SJCRH30 (cell line): ENCODE data around the gene EIF5B. TPM values are rescaled to one million over a fixed set of nuclear protein-coding genes. Genes with fewer than 3 reads are reported as not detected.
"Not testable (repeated sequence)": the region's sequence is repeated elsewhere in the genome, so short reads cannot be mapped to it uniquely, and the experiment has no call there.

ENCODE experiments used
- DNase-seq, 2 experiments: peaks; one replicate each; pipeline ENCODE4 v3.0.0-alpha.2; 2015 to 2020
- H3K27ac ChIP-seq: fragments of 250-450 bp; sonication (Bioruptor Pico); 2 replicates; pipeline ENCODE4 v1.5.1; 2020; ENCODE audit warnings: mild to moderate bottlenecking, moderate library complexity
- H3K27me3 ChIP-seq: fragments of 250-450 bp; sonication (Bioruptor Pico); 2 replicates; pipeline ENCODE4 v1.5.1; 2020; ENCODE audit warnings: mild to moderate bottlenecking, moderate library complexity
- H3K36me3 ChIP-seq: fragments of 250-450 bp; sonication (Bioruptor Pico); 2 replicates; pipeline ENCODE4 v1.5.1; 2020; ENCODE audit warnings: mild to moderate bottlenecking, moderate library complexity
- H3K4me1 ChIP-seq: fragments of 250-450 bp; sonication (Bioruptor Pico); 2 replicates; pipeline ENCODE4 v1.5.1; 2020; ENCODE audit warnings: mild to moderate bottlenecking, moderate library complexity
- H3K4me3 ChIP-seq: fragments of 250-450 bp; sonication (Bioruptor Pico); 2 replicates; pipeline ENCODE4 v1.5.1; 2020; ENCODE audit warnings: mild to moderate bottlenecking, moderate library complexity
- H3K9me3 ChIP-seq: fragments of 250-450 bp; sonication (Bioruptor Pico); replicated peaks from 2 replicates; pipeline ENCODE4 v1.5.1; 2020; ENCODE audit warnings: mild to moderate bottlenecking, moderate library complexity
- total RNA-seq: library from RNA; depleted of rRNA; stranded (reverse); fragments of >200 nt; shearing (Covaris generic); gene quantifications from 2 replicates; pipeline ENCODE4 v1.2.3, GENCODE V29; 2014; rRNA removed

Gene EIF5B
- total RNA-seq: 37.2 and 46.6 TPM in 2 replicates

GRCh38 chr2:99337113-99338028, at the start of gene EIF5B:
TSS of gene EIF5B (plus strand) at chr2:99337389. CDS start at chr2:99337555, 166 bp downstream.
- H3K4me3 ChIP-seq: peak within 1 kb of the TSS; percentile 79
- H3K9me3 ChIP-seq: no peaks in the 10 kb centered on the region
- peak; percentile 97 to 98 for DNase-seq
- peaks cover 5% of the 10 kb centered on the region for H3K36me3 ChIP-seq
- H3K4me1 ChIP-seq: peaks cover 3% of the 10 kb centered on the region; the same call in 1 of the 2 replicates
- H3K27ac ChIP-seq: peak within 1 kb of the TSS; percentile 90
- no peaks in the 10 kb centered on the region for H3K27me3 ChIP-seq

- Histone ChIP-seq H3K4me1 (no peaks in the 10 kb centered on the region), H3K27me3 (no peaks in the 10 kb centered on the region), H3K4me3 (no peak overlapping the region), H3K36me3 (peaks cover 3% of the 10 kb centered on the region; the same call in 1 of the 2 replicates), H3K9me3 (no peaks in the 10 kb centered on the region), H3K27ac (no peak overlapping the region)
- no peak for DNase-seq
These were observed 39.2 kb upstream of the EIF5B start for GRCh38 chr2:99297994-99298393.

GRCh38 chr2:99299580-99299979, 37.6 kb upstream of the EIF5B start:
- no peaks in the 10 kb centered on the region for H3K4me1 ChIP-seq
- no peaks in the 10 kb centered on the region for H3K9me3 ChIP-seq
- no peak overlapping the region for H3K4me3 ChIP-seq
- DNase-seq: no peak
- H3K27me3 ChIP-seq: no peaks in the 10 kb centered on the region
- no peak overlapping the region for H3K27ac ChIP-seq
- H3K36me3 ChIP-seq: peaks cover 3% of the 10 kb centered on the region; the same call in 1 of the 2 replicates

- H3K4me3 ChIP-seq, H3K4me1 ChIP-seq, DNase-seq, H3K9me3 ChIP-seq, H3K36me3 ChIP-seq, H3K27me3 ChIP-seq, H3K27ac ChIP-seq: not testable (repeated sequence)
These were observed 36.1 kb upstream of the EIF5B start, which contains the start of gene LYG1 for GRCh38 chr2:99301097-99301496. TSS of gene LYG1 (minus strand) at chr2:99301197. CDS start at chr2:99295670, 5,527 bp downstream.

GRCh38 chr2:99317161-99317872, 19.9 kb upstream of the EIF5B start:
- Histone ChIP-seq H3K27me3 (no peaks in the 10 kb centered on the region), H3K4me1 (no peaks in the 10 kb centered on the region), H3K9me3 (no peaks in the 10 kb centered on the region), H3K4me3 (no peak overlapping the region), H3K36me3 (peaks cover 51% of the 10 kb centered on the region), H3K27ac (no peak overlapping the region)
- no peak for DNase-seq

GRCh38 chr2:99317873-99318200, 19.4 kb upstream of the EIF5B start:
- H3K4me1 ChIP-seq, H3K27ac ChIP-seq, H3K4me3 ChIP-seq, H3K9me3 ChIP-seq, H3K27me3 ChIP-seq, DNase-seq: not testable (repeated sequence)
- H3K36me3 ChIP-seq: peaks cover 55% of the 10 kb centered on the region

- H3K4me3 ChIP-seq: no peak overlapping the region
- DNase-seq: no peak
- H3K27me3 ChIP-seq: no peaks in the 10 kb centered on the region
- H3K4me1 ChIP-seq: no peaks in the 10 kb centered on the region
- no peak overlapping the region for H3K27ac ChIP-seq
- H3K9me3 ChIP-seq: no peaks in the 10 kb centered on the region
- peaks cover 85% of the 10 kb centered on the region for H3K36me3 ChIP-seq
These were observed 11.8 kb upstream of the EIF5B start for GRCh38 chr2:99325384-99325783.

GRCh38 chr2:99335911-99336803, 1.0 kb upstream of the EIF5B start, which contains the start of gene TXNDC9:
TSS of gene TXNDC9 (minus strand) at chr2:99336333. CDS start at chr2:99333210, 3,123 bp downstream.
- Histone ChIP-seq H3K27ac (peak within 1 kb of the TSS; percentile 90), H3K27me3 (no peaks in the 10 kb centered on the region), H3K4me3 (peak within 1 kb of the TSS; percentile 79), H3K4me1 (peaks cover 3% of the 10 kb centered on the region; the same call in 1 of the 2 replicates), H3K9me3 (no peaks in the 10 kb centered on the region), H3K36me3 (peaks cover 15% of the 10 kb centered on the region)
- peak; percentile 99 to 100 for DNase-seq

GRCh38 chr2:99336804-99337112, 431 bp upstream of the EIF5B start:
- no peak for DNase-seq
- peak overlapping the region; percentile 79 for H3K4me3 ChIP-seq
- peaks cover 3% of the 10 kb centered on the region; the same call in 1 of the 2 replicates for H3K4me1 ChIP-seq
- no peaks in the 10 kb centered on the region for H3K27me3 ChIP-seq
- H3K27ac ChIP-seq: peak overlapping the region; percentile 90
- no peaks in the 10 kb centered on the region for H3K9me3 ChIP-seq
- peaks cover 10% of the 10 kb centered on the region for H3K36me3 ChIP-seq

GRCh38 chr2:99338029-99338585, 918 bp downstream of the EIF5B start:
- peak in 1 of 2 experiments; percentile 17 for DNase-seq
- peak overlapping the region; percentile 90 for H3K27ac ChIP-seq

GRCh38 chr2:99340669-99341236, 3.6 kb downstream of the EIF5B start:
- H3K4me1 ChIP-seq: peaks cover 3% of the 10 kb centered on the region; the same call in 1 of the 2 replicates
- DNase-seq: no peak
- H3K4me3 ChIP-seq: no peak overlapping the region
- H3K36me3 ChIP-seq: 0 out of 2 replicates have a peak, but pooled peaks cover 2% of the 10 kb centered on the region
- H3K27ac ChIP-seq: no peak overlapping the region
- no peaks in the 10 kb centered on the region for H3K27me3 ChIP-seq
- no peaks in the 10 kb centered on the region for H3K9me3 ChIP-seq

More at GRCh38 chr2:99338029-99338585, 918 bp downstream of the EIF5B start:
- H3K4me3 ChIP-seq: peak overlapping the region; percentile 79
- H3K4me1 ChIP-seq: peaks cover 3% of the 10 kb centered on the region; the same call in 1 of the 2 replicates
- no peaks in the 10 kb centered on the region for H3K27me3 ChIP-seq
- H3K36me3 ChIP-seq: 0 out of 2 replicates have a peak, but pooled peaks cover 3% of the 10 kb centered on the region
- H3K9me3 ChIP-seq: no peaks in the 10 kb centered on the region

GRCh38 chr2:99342536-99342935, 5.3 kb downstream of the EIF5B start:
- DNase-seq: no peak
- H3K27me3 ChIP-seq: no peaks in the 10 kb centered on the region
- H3K4me1 ChIP-seq: peaks cover 3% of the 10 kb centered on the region; the same call in 1 of the 2 replicates
- no peak overlapping the region for H3K4me3 ChIP-seq
- H3K9me3 ChIP-seq: no peaks in the 10 kb centered on the region
- H3K27ac ChIP-seq: no peak overlapping the region
- 0 out of 2 replicates have a peak, but pooled peaks cover 2% of the 10 kb centered on the region for H3K36me3 ChIP-seq

GRCh38 chr2:99345446-99345845, 8.3 kb downstream of the EIF5B start:
- not testable (repeated sequence) for H3K9me3 ChIP-seq

More at GRCh38 chr2:99345446-99345845, 8.3 kb downstream of the EIF5B start:
- not testable (repeated sequence) for H3K27me3 ChIP-seq, H3K4me1 ChIP-seq, DNase-seq, H3K27ac ChIP-seq, H3K36me3 ChIP-seq, H3K4me3 ChIP-seq
